Measurements from ENCODE around the gene ITGA4.

The ITGA4 gene

DNA sequence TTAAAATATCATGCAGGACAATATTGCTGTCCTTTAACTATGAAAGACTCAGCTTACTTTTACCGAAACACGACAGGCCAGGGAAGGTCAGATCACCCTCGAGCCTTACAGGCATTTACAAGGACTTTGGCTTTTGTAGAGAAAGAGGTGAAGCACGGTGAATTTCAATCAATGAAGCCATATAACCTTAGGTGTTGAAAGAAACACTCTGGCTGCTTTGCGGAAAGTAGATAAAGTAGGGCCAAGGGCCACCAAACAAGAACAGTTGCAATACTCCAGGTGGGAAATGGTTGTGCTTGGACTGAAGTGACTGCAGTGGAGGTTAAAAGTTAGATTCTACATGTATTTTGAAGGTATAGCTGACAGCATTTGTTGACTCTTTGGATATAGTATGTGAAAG is 119.2 kb downstream of the ITGA4 start:
- DNase-seq, result no peak

DNA sequence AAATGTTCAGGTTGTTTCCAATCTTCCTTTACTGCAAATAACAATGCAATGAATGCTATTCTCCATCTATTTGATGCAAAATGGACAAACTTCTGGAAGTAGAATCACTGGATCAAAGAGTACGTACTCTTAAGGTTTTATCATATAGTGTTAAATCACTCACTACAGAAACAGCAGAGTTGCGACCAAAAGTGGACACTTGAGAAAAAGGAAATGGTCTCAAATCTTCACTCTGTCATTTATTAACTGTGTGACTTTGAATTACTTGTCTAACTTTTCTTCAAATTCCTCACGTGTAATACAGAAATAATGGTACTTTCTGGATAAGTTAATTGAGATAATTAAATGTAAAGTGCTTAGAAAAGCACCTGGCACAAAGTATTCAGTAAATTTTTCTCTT is 121.6 kb downstream of the ITGA4 start:
- DNase-seq, result no peak

DNA sequence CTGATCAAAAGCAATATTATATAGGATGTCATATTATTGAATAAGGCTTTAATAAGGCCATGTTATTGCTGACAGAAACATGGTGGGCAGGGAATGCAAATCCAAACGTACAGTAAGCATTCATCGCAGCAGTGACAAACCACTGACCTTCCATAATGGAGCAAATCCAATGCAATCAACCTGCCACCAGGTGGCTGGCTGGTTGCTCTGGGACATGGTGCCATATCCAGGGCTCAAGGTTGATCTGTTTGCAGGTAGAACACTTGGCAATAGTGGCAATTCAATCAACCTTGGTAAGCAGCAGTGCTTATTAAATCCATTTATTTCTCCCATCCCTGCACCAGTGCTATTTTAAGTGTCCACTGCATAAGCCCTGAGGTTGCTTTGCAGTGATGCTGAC is 124.3 kb downstream of the ITGA4 start:
- no peak for DNase-seq

DNA sequence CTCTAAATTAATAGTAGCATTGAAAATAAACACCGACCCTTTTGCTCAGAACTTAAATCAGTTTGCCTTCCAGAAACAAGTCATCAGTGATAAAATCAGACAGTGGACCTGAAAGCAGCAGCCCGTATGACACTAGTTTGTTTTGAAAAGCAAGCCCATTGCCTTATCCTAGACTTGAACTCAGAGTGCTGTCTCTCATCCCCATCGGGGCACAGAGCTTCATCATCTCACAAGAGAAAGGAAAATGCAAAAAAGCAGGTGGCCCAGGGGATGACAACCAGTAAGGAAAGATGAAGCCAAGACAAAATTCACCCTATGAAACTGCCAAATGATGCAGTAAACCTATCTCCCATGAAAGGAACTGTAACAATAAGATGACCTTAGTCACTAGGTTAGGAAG is 128.5 kb downstream of the ITGA4 start:
- no peak for DNase-seq
